Sigmoid colon (tissue), 7 donors: ENCODE data around the gene GLI3. TPM values are rescaled to one million over a fixed set of nuclear protein-coding genes. Genes with fewer than 3 reads are reported as not detected.
A peak's percentile ranks its signal among the peaks of the same experiment; 100 is the strongest.

Experiments used
- DNase-seq: peaks from one replicate; pipeline ENCODE4 v3.0.0-alpha.2; 2019
- H3K27ac ChIP-seq, 4 donors: fragments of 200-600 bp; sonication (generic); one replicate each; pipeline ENCODE4 v1.5.1; 2016 to 2019; ENCODE audit warnings: mild to moderate bottlenecking in 1 of 4
- H3K27me3 ChIP-seq, 3 donors: fragments of 200-600 bp; sonication (generic); one replicate each; pipeline ENCODE4 v1.5.1; 2019; ENCODE audit warnings: mild to moderate bottlenecking in 1 of 3
- H3K36me3 ChIP-seq, 4 donors: fragments of 200-600 bp; sonication (generic); one replicate each; pipeline ENCODE4 v1.5.1; 2016 to 2019
- H3K4me1 ChIP-seq, 4 donors: fragments of 200-600 bp; sonication (generic); one replicate each; pipeline ENCODE4 v1.5.1; 2017 to 2019
- H3K4me3 ChIP-seq, 4 donors: fragments of 200-600 bp; sonication (generic); one replicate each; pipeline ENCODE4 v1.5.1; 2017 to 2019; ENCODE audit warnings: mild to moderate bottlenecking in 2 of 4, moderate library complexity in 1 of 4
- H3K9me3 ChIP-seq, 4 donors: fragments of 200-600 bp in 3 of 4; sonication (generic) in 3 of 4; one replicate each; pipeline versions ENCODE4 v1.5.1 to v1.6.1; 2013 to 2019
- EP300 ChIP-seq, 4 donors: sonication (generic); formaldehyde crosslinking; IDR thresholded peaks; one replicate each; pipeline ENCODE4 v1.6.1; 2017; ENCODE audit warnings: antibody characterized with exemption in 4 of 4
- POLR2A ChIP-seq, 2 donors: fragments of 450-650 bp; IDR thresholded peaks; one replicate each; pipeline ENCODE4 v1.6.1; 2016; ENCODE audit warnings: antibody characterized with exemption in 2 of 2, mild to moderate bottlenecking in 2 of 2, moderate library complexity in 2 of 2
- POLR2AphosphoS5 ChIP-seq, 4 donors: sonication (generic); formaldehyde crosslinking; IDR thresholded peaks; one replicate each; pipeline ENCODE4 v1.6.1; 2017; ENCODE audit warnings: antibody characterized with exemption in 4 of 4
- WGBS, 2 donors: extraction: QIAGEN DNeasy Blood & Tissue Kit; methylation state at CpG; one replicate each; pipeline ENCODE4 v1.1.7; 2013; 5-methylcytosine and 5-hydroxymethylcytosine counted together
- intact Hi-C: fragments of 100-400 bp; cut with DNase I; formaldehyde crosslinking; loops from one replicate; pipeline ENCODE4 v1.15.1; 2023
- polyA plus RNA-seq, 3 donors: library from polyadenylated mRNA; stranded (reverse); fragments of 200-250 nt; gene quantifications; one replicate each; pipeline ENCODE4 v1.2.3, GENCODE V29; 2013
- total RNA-seq, 4 donors: library from RNA; depleted of rRNA; stranded (reverse); fragments of >200 nt; gene quantifications; one replicate each; pipeline ENCODE4 v1.1.0, GENCODE V29; 2016
- TF ChIP-seq, protein P1 (sequence below), 4 experiments: fragments of 450-650 bp in 3 of 4; fragments of 200-600 bp in 1 of 4; IDR thresholded peaks; one replicate each; pipeline ENCODE4 v1.5.1; 2016 to 2019; ENCODE audit warnings: antibody characterized with exemption in 4 of 4, mild to moderate bottlenecking in 3 of 4, moderate library complexity in 2 of 4
- donor health status: healthy with polysubstance abuse.
- donor health status: Bipolar disorder and iron deficiency.
- donor health status: healthy.

Gene GLI3
- total and polyA plus RNA-seq, 7 donors: 0.23 to 31.6 (median 17.2) TPM

DNA sequence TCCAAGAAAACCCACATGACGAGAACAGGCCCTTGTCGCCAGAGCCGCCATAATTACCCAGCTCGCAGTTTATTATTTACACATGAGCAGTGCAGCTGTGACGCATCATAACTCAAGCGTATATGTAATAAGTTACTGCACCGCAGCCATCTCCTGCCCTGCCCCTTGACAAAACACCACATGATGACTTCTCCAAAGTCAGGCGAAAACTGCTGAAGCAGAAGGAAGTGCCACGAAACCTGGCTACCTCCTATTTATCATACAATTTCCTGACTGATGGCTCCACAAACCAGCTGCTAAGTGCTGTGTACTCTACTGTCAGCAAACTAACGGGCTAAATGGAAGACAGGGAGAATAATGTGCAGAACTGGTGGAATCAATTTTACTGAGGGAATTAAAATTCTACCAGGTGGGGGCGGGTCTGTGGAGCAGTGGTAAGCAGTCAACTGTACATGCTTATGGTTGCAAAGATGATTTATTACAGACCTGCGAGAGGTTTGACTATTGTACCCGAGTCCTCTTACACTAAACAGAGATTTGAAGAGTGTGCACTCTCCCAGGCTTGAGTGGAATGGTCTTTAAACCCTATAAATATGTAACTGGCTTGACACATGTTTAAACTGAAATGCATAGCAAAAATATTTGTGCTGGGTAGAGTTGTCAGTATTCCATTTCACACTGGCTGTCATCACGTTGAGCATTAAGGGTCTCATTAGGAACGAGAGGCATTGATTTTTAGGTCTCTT, 156.0 kb downstream of the GLI3 start:
- H3K4me3 ChIP-seq: no peak overlapping the region
- 24 to 27% methylated on average over 15 of the region's 15 CpGs for WGBS, 2 donors
- no peak for DNase-seq
- no peaks in the 10 kb centered on the region for H3K9me3 ChIP-seq
- no peaks in the 10 kb centered on the region for H3K36me3 ChIP-seq
- no peaks in the 10 kb centered on the region for H3K27me3 ChIP-seq
- intact Hi-C loops: loop anchor here (10.0 kb wide), 1 partner anchor 494 kb away; no protein-coding TSS in a partner anchor
- H3K27ac ChIP-seq: peak overlapping the region in 3 of 4 donors; percentile 49 to 66 (median 59)
- TF ChIP-seq, protein P1, sequence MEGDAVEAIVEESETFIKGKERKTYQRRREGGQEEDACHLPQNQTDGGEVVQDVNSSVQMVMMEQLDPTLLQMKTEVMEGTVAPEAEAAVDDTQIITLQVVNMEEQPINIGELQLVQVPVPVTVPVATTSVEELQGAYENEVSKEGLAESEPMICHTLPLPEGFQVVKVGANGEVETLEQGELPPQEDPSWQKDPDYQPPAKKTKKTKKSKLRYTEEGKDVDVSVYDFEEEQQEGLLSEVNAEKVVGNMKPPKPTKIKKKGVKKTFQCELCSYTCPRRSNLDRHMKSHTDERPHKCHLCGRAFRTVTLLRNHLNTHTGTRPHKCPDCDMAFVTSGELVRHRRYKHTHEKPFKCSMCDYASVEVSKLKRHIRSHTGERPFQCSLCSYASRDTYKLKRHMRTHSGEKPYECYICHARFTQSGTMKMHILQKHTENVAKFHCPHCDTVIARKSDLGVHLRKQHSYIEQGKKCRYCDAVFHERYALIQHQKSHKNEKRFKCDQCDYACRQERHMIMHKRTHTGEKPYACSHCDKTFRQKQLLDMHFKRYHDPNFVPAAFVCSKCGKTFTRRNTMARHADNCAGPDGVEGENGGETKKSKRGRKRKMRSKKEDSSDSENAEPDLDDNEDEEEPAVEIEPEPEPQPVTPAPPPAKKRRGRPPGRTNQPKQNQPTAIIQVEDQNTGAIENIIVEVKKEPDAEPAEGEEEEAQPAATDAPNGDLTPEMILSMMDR (IDR thresholded peaks at IDR 0.05): no peak
- peak in 2 of 4 donors; percentile 4 to 18 for TF ChIP-seq POLR2AphosphoS5 (IDR thresholded peaks at IDR 0.05)
- no peak for TF ChIP-seq POLR2A (IDR thresholded peaks at IDR 0.05)
- no peak for TF ChIP-seq EP300 (IDR thresholded peaks at IDR 0.05)
- peaks cover 0 to 76% (median 52%) of the 10 kb centered on the region in 4 donors for H3K4me1 ChIP-seq

DNA sequence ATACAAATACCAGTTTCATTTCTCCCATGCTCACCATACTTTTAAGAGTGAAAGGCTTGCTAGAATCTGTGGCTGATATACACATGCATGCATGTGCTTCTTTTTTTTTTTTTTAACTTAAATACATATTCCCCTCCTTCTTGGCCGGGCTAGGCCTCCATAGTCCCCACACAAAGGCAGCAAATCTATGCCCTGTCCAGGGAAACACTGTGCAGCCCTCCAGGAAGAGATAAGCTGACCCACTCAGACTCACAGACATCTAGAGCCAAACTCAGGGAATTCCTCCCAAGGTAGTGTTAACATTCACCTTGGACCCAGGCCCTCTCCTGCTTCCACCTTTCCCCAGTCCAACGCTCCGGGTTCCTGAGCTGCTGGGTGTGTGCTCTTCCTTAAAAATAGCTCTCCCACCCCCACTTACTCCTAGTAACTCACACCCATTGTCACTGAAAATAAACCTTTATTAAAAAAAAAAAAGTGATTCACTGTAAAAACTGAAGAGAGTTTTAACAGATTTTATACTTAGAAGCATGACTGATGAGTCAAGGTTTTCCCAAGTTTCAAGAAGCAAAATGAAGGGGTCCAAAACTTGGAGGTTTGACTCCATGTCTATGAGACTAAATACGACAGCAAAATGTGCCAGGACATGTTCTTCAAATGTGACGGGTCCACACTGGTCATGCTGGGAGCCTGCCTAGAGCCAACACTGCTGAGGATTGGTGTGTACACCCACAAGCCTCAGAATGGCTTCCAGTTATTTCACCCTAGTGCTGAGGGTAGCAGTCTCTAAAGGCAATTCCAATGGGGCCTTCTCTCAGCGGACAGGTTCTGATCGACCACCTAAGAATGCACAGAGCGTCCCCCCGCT, 159.5 kb downstream of the GLI3 start:
- no peak for TF ChIP-seq POLR2A (IDR thresholded peaks at IDR 0.05)
- intact Hi-C loops: no loop called here
- no peaks in the 10 kb centered on the region for H3K27me3 ChIP-seq

DNA sequence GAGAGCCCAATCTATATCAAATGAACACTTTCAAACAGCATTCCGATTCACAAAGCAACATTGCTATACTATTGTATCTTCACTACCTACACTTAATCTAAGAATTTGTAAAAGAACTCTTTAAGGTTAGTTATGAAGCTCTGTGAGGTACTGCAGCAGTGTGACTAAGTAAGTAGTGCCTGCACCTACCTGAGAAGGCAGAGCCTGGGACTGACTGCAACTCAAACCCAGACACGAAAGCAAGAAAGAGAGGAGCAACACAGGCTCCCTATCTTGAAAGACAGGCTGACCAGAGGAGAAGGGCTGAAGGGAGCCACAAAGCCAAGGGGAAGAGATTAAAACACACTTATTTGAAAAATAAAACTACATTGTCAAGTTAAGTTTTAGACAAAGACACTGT, 160.1 kb downstream of the GLI3 start:
- H3K27me3 ChIP-seq: no peaks in the 10 kb centered on the region
- peaks cover 0 to 9% (median 0%) of the 10 kb centered on the region in 4 donors for H3K36me3 ChIP-seq
- peak overlapping the region in 1 of 4 donors; percentile 5 for H3K27ac ChIP-seq
- H3K4me3 ChIP-seq: no peak overlapping the region
- TF ChIP-seq POLR2A (IDR thresholded peaks at IDR 0.05) (no peak), POLR2AphosphoS5 (IDR thresholded peaks at IDR 0.05) (no peak), EP300 (IDR thresholded peaks at IDR 0.05) (no peak)
- TF ChIP-seq, protein P1 (IDR thresholded peaks at IDR 0.05): no peak
- peaks cover 0 to 63% (median 50%) of the 10 kb centered on the region in 4 donors for H3K4me1 ChIP-seq
- DNase-seq: no peak
- intact Hi-C loops: no loop called here
- WGBS, 2 donors: 92 to 98% methylated on average over 2 of the region's 2 CpGs
- H3K9me3 ChIP-seq: no peaks in the 10 kb centered on the region

More for the DNA sequence above, 159.5 kb downstream of the GLI3 start:
- no peak overlapping the region for H3K4me3 ChIP-seq
- H3K36me3 ChIP-seq: peaks cover 0 to 9% (median 0%) of the 10 kb centered on the region in 4 donors
- DNase-seq: no peak
- 89 to 93% methylated on average over 9 of the region's 9 CpGs for WGBS, 2 donors
- H3K27ac ChIP-seq: peak overlapping the region in 1 of 4 donors; percentile 5
- H3K4me1 ChIP-seq: peaks cover 0 to 63% (median 50%) of the 10 kb centered on the region in 4 donors
- H3K9me3 ChIP-seq: no peaks in the 10 kb centered on the region

DNA sequence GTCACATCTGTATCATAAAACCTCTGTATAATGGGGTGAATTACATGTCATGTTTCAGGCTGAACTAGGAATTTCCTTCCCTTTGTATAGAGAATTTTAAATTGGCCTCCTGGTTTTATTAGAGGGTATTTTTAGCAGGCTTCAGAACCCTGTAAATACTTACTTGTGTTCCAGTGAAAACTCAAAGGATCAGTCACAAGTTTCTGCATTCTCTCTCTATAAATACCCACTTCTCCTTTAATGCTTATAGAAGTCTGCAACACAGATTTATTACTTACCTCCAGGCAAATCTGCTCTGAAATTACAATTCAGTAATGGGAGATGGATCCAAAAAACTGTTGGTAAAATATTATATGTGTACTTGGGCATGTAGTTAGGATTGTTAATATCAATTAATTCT, 161.6 kb downstream of the GLI3 start:
- Histone ChIP-seq H3K4me3 (no peak overlapping the region), H3K27me3 (no peaks in the 10 kb centered on the region), H3K27ac (peak overlapping the region in 1 of 4 donors; percentile 17), H3K36me3 (peaks cover 0 to 9% (median 0%) of the 10 kb centered on the region in 4 donors), H3K9me3 (no peaks in the 10 kb centered on the region), H3K4me1 (peaks cover 0 to 63% (median 49%) of the 10 kb centered on the region in 4 donors)
- intact Hi-C loops: no loop called here
- DNase-seq: no peak
- TF ChIP-seq POLR2A (IDR thresholded peaks at IDR 0.05): no peak
- no peak for TF ChIP-seq EP300 (IDR thresholded peaks at IDR 0.05)
- TF ChIP-seq, protein P1 (IDR thresholded peaks at IDR 0.05): no peak
- TF ChIP-seq POLR2AphosphoS5 (IDR thresholded peaks at IDR 0.05): no peak

DNA sequence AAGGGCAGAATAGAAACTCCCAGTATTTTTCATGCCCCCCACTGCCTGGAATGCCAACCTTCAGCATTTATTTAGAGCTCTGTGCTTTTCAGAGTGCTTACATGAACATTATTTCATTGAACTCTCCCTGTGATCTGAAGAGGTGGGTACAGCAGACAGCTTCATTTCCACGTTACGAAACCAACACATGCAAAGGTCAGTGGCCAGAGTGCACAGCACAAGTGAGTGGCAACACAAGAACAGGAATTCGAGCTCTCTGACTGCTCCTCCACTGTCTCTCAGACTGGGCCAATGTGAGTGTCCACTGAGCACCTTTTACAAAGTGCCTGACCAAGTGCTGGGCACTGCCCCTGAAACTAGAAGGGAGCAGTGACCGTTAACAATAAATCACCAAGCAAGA, 162.9 kb downstream of the GLI3 start:
- no peak for DNase-seq
- H3K27me3 ChIP-seq: no peaks in the 10 kb centered on the region
- no peak overlapping the region for H3K27ac ChIP-seq
- TF ChIP-seq, protein P1 (IDR thresholded peaks at IDR 0.05): no peak
- no peak for TF ChIP-seq POLR2AphosphoS5 (IDR thresholded peaks at IDR 0.05)
- TF ChIP-seq POLR2A (IDR thresholded peaks at IDR 0.05): no peak
- no peak for TF ChIP-seq EP300 (IDR thresholded peaks at IDR 0.05)
- peaks cover 0 to 9% (median 0%) of the 10 kb centered on the region in 4 donors for H3K36me3 ChIP-seq
- 80 to 89% methylated on average over 4 of the region's 4 CpGs for WGBS, 2 donors
- no peaks in the 10 kb centered on the region for H3K9me3 ChIP-seq
- intact Hi-C loops: no loop called here
- H3K4me1 ChIP-seq: peaks cover 0 to 59% (median 48%) of the 10 kb centered on the region in 4 donors
- H3K4me3 ChIP-seq: no peak overlapping the region
